ENCODE measurements around the gene PTPRN.

- TF ChIP-seq CTCF (IDR thresholded peaks at IDR 0.05; ENCODE audit: extremely low read depth in 1 of 2, insufficient read depth in 1 of 2, low read depth in 1 of 2, low read length in 2 of 2) (no peak), POLR2A (IDR thresholded peaks at IDR 0.05; ENCODE audit: low read depth, low read length) (no peak), EZH2 (IDR thresholded peaks at IDR 0.05; ENCODE audit: borderline replicate concordance, low read depth, low read length, severe bottlenecking) (no peak), POLR2AphosphoS5 (IDR thresholded peaks at IDR 0.05; ENCODE audit: insufficient read depth, low read depth, low read length) (no peak)
These were observed 43.0 kb downstream of the PTPRN start for GRCh38 chr2:219266232-219266631.

Measured in endothelial cell of umbilical vein (primary cell).